ENCODE data around the gene MEGF6.

Gene MEGF6

GRCh38 chr1:3555131-3555920, 56.0 kb downstream of the MEGF6 start:
- DNase-seq (ENCODE audit: low spot score) = no peak

- no peak for DNase-seq (ENCODE audit: low spot score)
These were observed 57.4 kb downstream of the MEGF6 start for GRCh38 chr1:3553940-3554223.

- DNase-seq (ENCODE audit: low spot score) = no peak
These were observed 58.0 kb downstream of the MEGF6 start for GRCh38 chr1:3553166-3553939.

GRCh38 chr1:3552751-3553150, 58.6 kb downstream of the MEGF6 start:
- no peak for DNase-seq (ENCODE audit: low spot score)

- no peak for DNase-seq (ENCODE audit: low spot score)
These were observed 59.1 kb downstream of the MEGF6 start for GRCh38 chr1:3552176-3552575.

GRCh38 chr1:3551711-3552110, 59.6 kb downstream of the MEGF6 start:
- DNase-seq (ENCODE audit: low spot score) = no peak

- DNase-seq (ENCODE audit: low spot score) = no peak
These were observed 60.0 kb downstream of the MEGF6 start for GRCh38 chr1:3551290-3551678.

- no peak for DNase-seq (ENCODE audit: low spot score)
These were observed 60.6 kb downstream of the MEGF6 start for GRCh38 chr1:3550511-3551289.

GRCh38 chr1:3548895-3549294, 62.4 kb downstream of the MEGF6 start:
- DNase-seq (ENCODE audit: low spot score) = no peak

GRCh38 chr1:3548156-3548893, 63.0 kb downstream of the MEGF6 start:
- DNase-seq (ENCODE audit: low spot score) = no peak

- no peak for DNase-seq (ENCODE audit: low spot score)
These were observed 64.0 kb downstream of the MEGF6 start for GRCh38 chr1:3547055-3548005.

- no peak for DNase-seq (ENCODE audit: low spot score)
These were observed 65.3 kb downstream of the MEGF6 start for GRCh38 chr1:3546048-3546384.

GRCh38 chr1:3545363-3546047, 65.8 kb downstream of the MEGF6 start:
- DNase-seq (ENCODE audit: low spot score) = no peak

- DNase-seq (ENCODE audit: low spot score) = no peak
These were observed 67.0 kb downstream of the MEGF6 start for GRCh38 chr1:3544040-3544977.

GRCh38 chr1:3543076-3544039, 68.0 kb downstream of the MEGF6 start:
- no peak for DNase-seq (ENCODE audit: low spot score)

GRCh38 chr1:3542676-3543075, 68.6 kb downstream of the MEGF6 start:
- no peak for DNase-seq (ENCODE audit: low spot score)

GRCh38 chr1:3541936-3542335, 69.4 kb downstream of the MEGF6 start:
- DNase-seq (ENCODE audit: low spot score) = no peak

GRCh38 chr1:3541465-3541864, 69.8 kb downstream of the MEGF6 start:
- DNase-seq (ENCODE audit: low spot score) = no peak

Data from SK-N-DZ (cell line).